HUES48 (cell line): ENCODE results near the gene GINS3.

Experiments used
- H3K27ac ChIP-seq: one replicate; pipeline ENCODE4 v1.7.0; 2013; ENCODE audit warnings: low read depth, low read length, inconsistent platforms
- H3K27me3 ChIP-seq: 2 replicates; pipeline ENCODE4 v1.6.1; 2013; ENCODE audit warnings: mild to moderate bottlenecking, low read length; ENCODE audit not compliant: control insufficient read depth, insufficient read depth
- H3K36me3 ChIP-seq: 2 replicates; pipeline ENCODE4 v1.6.1; 2013; ENCODE audit warnings: low read length; ENCODE audit not compliant: control insufficient read depth, insufficient read depth
- H3K4me1 ChIP-seq: 2 replicates; pipeline ENCODE4 v1.6.1; 2013; ENCODE audit warnings: mild to moderate bottlenecking, low read length; ENCODE audit not compliant: control insufficient read depth, insufficient read depth
- H3K4me3 ChIP-seq: 2 replicates; pipeline ENCODE4 v1.5.1; 2013; ENCODE audit warnings: mild to moderate bottlenecking, low read depth, low read length
- H3K9ac ChIP-seq: 2 replicates; pipeline ENCODE4 v1.6.1; 2013; ENCODE audit warnings: mild to moderate bottlenecking, low read depth, low read length, moderate library complexity
- H3K9me3 ChIP-seq: 2 replicates; pipeline ENCODE4 v1.6.1; 2013; ENCODE audit warnings: low read length; ENCODE audit not compliant: control insufficient read depth, insufficient read depth

GINS3 gene

DNA sequence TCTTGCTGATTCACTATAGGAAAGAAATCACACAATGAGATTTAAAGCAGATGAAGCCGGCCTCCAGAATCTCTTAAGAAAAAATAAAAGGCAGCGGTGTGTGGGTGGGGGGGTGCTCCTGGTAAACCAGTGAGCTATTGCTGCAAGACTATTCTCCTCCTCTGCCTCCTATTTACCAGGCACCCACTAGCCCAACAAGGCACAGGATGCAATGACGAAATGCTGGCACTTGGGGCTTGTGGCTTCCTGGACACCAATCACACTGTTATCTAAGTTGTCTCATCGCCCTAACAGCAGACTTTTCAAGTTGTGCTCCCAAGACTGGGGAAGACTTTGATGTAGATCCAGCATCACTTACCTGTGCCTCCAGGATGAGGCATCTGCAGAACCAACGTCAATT is 57.5 kb downstream of the GINS3 start:
- Histone ChIP-seq H3K27me3 (no peaks in the 10 kb centered on the region), H3K27ac (no peak overlapping the region), H3K9ac (no peak overlapping the region), H3K4me1 (no peaks in the 10 kb centered on the region), H3K36me3 (no peaks in the 10 kb centered on the region), H3K9me3 (no peaks in the 10 kb centered on the region), H3K4me3 (no peak overlapping the region)

DNA sequence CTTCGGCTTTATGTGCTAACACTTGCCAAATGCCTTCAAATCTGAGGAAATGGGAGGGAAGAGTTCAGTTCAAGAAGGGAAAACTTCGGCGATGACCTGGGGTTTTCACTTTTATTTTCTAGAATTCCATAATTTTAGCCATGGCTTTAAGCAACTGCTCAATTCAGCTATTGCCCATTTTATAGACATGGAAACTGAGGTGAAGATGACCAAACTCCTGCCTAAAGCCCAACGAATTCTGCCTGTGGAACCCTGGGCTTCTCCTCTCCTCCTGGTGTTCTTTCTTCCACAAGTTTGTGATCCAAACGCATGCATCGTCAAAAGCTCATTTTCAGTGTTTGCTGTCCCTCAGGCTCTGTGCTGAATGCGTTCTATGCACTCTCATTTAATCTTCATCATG is 58.3 kb downstream of the GINS3 start:
- no peak overlapping the region for H3K9ac ChIP-seq
- H3K4me3 ChIP-seq: no peak overlapping the region
- no peaks in the 10 kb centered on the region for H3K4me1 ChIP-seq
- H3K27ac ChIP-seq: no peak overlapping the region
- H3K9me3 ChIP-seq: no peaks in the 10 kb centered on the region
- no peaks in the 10 kb centered on the region for H3K27me3 ChIP-seq
- no peaks in the 10 kb centered on the region for H3K36me3 ChIP-seq

- Histone ChIP-seq H3K9me3 (no peaks in the 10 kb centered on the region), H3K4me3 (no peak overlapping the region), H3K4me1 (no peaks in the 10 kb centered on the region), H3K27ac (peak overlapping the region; percentile 31), H3K9ac (no peak overlapping the region), H3K36me3 (no peaks in the 10 kb centered on the region), H3K27me3 (no peaks in the 10 kb centered on the region)
Measured at GRCh38 chr16:58451265-58451689, 59.0 kb downstream of the GINS3 start.

GRCh38 chr16:58451945-58452401 is 59.7 kb downstream of the GINS3 start:
- Histone ChIP-seq H3K9me3 (no peaks in the 10 kb centered on the region), H3K27me3 (no peaks in the 10 kb centered on the region), H3K9ac (no peak overlapping the region), H3K4me1 (no peaks in the 10 kb centered on the region), H3K4me3 (no peak overlapping the region), H3K36me3 (no peaks in the 10 kb centered on the region), H3K27ac (peak overlapping the region; percentile 31)

DNA sequence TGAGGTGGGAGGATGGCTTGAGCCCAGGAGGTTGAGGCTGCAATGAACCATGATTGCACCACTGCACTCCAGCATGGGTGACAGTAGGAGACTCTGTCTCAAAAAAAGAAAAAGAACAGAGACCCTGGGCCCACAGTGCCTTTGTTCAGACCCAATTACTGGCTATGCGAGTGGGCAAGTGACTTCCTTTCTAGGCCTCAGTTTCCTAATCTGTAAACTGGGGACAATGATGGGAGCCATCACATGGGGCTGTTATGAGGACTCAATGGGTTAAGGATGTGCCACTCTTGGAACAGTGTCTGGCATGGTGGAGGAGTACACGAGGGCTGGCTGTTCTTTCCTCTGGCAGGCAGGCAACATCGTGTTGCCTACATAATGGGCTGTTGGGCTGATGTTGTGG is 60.4 kb downstream of the GINS3 start:
- H3K4me1 ChIP-seq: no peaks in the 10 kb centered on the region
- H3K27me3 ChIP-seq: no peaks in the 10 kb centered on the region
- no peaks in the 10 kb centered on the region for H3K9me3 ChIP-seq
- H3K27ac ChIP-seq: no peak overlapping the region
- no peaks in the 10 kb centered on the region for H3K36me3 ChIP-seq
- no peak overlapping the region for H3K9ac ChIP-seq
- H3K4me3 ChIP-seq: no peak overlapping the region

DNA sequence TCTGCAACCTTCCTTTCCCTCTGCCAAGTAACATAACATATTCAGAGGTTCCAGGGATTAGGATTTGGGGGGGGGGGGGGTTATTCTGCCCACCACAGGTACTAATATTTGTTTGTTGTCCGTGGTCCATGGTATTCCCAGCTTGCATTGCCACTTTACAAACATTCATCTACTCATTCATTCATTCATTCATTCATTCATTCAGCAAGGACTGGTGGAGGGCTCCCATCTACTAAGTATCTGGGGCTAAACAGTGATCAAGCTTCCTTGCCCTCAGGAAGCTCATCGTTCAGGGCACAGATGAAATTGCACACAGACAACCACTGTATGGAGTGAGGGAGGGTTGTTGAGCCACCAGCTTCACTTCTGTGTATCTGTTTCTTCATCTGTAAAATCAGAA is 61.9 kb downstream of the GINS3 start:
- Histone ChIP-seq H3K9ac (no peak overlapping the region), H3K36me3 (no peaks in the 10 kb centered on the region), H3K4me1 (no peaks in the 10 kb centered on the region), H3K27me3 (no peaks in the 10 kb centered on the region), H3K27ac (no peak overlapping the region), H3K9me3 (no peaks in the 10 kb centered on the region), H3K4me3 (no peak overlapping the region)

GRCh38 chr16:58454856-58455255 is 62.6 kb downstream of the GINS3 start:
- no peaks in the 10 kb centered on the region for H3K36me3 ChIP-seq
- no peaks in the 10 kb centered on the region for H3K27me3 ChIP-seq
- H3K27ac ChIP-seq: no peak overlapping the region
- H3K9ac ChIP-seq: no peak overlapping the region
- H3K4me3 ChIP-seq: no peak overlapping the region
- no peaks in the 10 kb centered on the region for H3K9me3 ChIP-seq
- no peaks in the 10 kb centered on the region for H3K4me1 ChIP-seq
